ENCODE results near the gene FGD1. TPM values are rescaled to one million over a fixed set of nuclear protein-coding genes. Genes with fewer than 3 reads are reported as not detected.

Gene FGD1
- total RNA-seq, 1 donor from 2014 or later, result 5.4 TPM

DNA sequence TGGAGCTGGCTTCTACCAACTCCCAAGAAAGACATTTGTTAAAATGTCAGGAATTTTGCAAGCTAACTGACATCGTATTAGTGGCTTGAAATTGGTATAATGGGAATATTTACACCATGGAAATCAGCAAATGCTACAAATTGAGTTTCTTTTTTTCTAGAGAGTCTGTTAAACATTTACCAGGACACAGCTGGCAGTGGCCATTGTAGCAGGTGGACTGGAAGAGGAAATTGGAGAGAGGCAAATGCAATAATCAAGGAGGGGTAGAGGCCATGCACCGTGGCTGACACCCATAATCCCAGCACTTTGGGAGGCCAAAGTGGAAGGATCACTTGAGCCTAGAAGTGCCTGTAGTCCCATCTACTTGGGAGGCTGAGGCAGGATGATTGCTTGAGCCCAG lies 88.8 kb downstream of the FGD1 start:
- no peak for DNase-seq (ENCODE audit: low spot score)

DNA sequence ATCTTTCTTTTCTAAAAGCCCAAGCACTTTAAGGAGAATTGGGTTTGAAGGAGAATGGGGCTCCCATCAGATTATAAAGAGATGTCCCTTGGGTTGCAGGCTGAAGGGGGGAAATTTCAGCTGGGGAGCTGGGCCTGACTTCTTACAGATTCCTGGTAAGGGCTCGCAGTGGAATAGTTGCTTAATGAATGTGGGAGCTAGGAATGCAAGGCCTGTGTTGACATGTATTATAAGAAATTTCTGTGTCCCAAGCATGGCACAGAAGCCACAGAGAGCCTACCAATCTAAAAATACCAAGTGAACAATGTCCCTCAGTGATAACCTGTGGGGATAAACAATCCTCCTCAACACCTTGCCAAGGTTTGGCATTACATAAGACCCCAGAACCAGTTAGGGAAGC lies 98.9 kb downstream of the FGD1 start:
- DNase-seq (ENCODE audit: low spot score), result no peak

Other genes with a start within 250 kb of the FGD1 start
- gene WNK3, start 138.2 kb downstream of the FGD1 start, total RNA-seq, result 6.2 TPM
- gene TSR2, start 55.8 kb downstream of the FGD1 start, total RNA-seq, result 34.3 TPM
- gene GNL3L, start 34.0 kb upstream of the FGD1 start, total RNA-seq, result 32.9 TPM